Keratinocyte (primary cell): ENCODE results near the gene MED8. TPM values are rescaled to one million over a fixed set of nuclear protein-coding genes. Genes with fewer than 3 reads are reported as not detected.

Source experiments
- DNase-seq: peaks from one replicate; pipeline ENCODE4 v3.0.0-alpha.2; 2011; ENCODE audit warnings: low read depth, missing footprints, low spot score
- FAIRE-seq: peaks from 2 replicates; lab custom pipeline; 2011; peaks lifted over from hg19 to GRCh38; lab: Jason Lieb, UNC
- H2AFZ ChIP-seq: 2 replicates; pipeline ENCODE4 v1.6.0; 2012; ENCODE audit warnings: low read length, control low read depth, inconsistent platforms; ENCODE audit not compliant: control insufficient read depth
- H3K27ac ChIP-seq: 2 replicates; pipeline ENCODE4 v1.5.1; 2011; ENCODE audit warnings: low read length; ENCODE audit not compliant: control insufficient read depth, insufficient read depth
- H3K27me3 ChIP-seq: 3 replicates; pipeline ENCODE4 v1.6.0; 2011; ENCODE audit warnings: low read length; ENCODE audit not compliant: control insufficient read depth, insufficient read depth; ENCODE audit errors: extremely low read depth
- H3K36me3 ChIP-seq, 2 experiments: 2 replicates in 1 of 2; 3 replicates in 1 of 2; pipeline ENCODE4 v1.5.1; 2011; ENCODE audit warnings: low read length in 2 of 2, mild to moderate bottlenecking in 1 of 2; ENCODE audit not compliant: control insufficient read depth in 2 of 2, insufficient read depth in 2 of 2; ENCODE audit errors: extremely low read depth in 1 of 2
- H3K4me1 ChIP-seq: 3 replicates; pipeline ENCODE4 v1.5.1; 2011; ENCODE audit warnings: low read length; ENCODE audit not compliant: control insufficient read depth, insufficient read depth; ENCODE audit errors: extremely low read depth
- H3K4me2 ChIP-seq: 3 replicates; pipeline ENCODE4 v1.6.0; 2011; ENCODE audit warnings: low read depth, low read length; ENCODE audit not compliant: control insufficient read depth, insufficient read depth; ENCODE audit errors: extremely low read depth
- H3K4me3 ChIP-seq, 3 experiments: fragments of 200-600 bp in 1 of 3; sonication (generic) in 1 of 3; 2 replicates in 2 of 3; 3 replicates in 1 of 3; pipeline ENCODE4 v1.5.1; 2011 to 2016; ENCODE audit warnings: low read length in 3 of 3, mild to moderate bottlenecking in 3 of 3, control low read depth in 2 of 3, inconsistent platforms in 1 of 3, low read depth in 1 of 3, mixed read lengths in 1 of 3, mixed run types in 1 of 3, moderate library complexity in 1 of 3; ENCODE audit not compliant: control insufficient read depth in 2 of 3, insufficient read depth in 2 of 3; ENCODE audit errors: extremely low read depth in 1 of 3
- H3K79me2 ChIP-seq: 2 replicates; pipeline ENCODE4 v1.6.0; 2012; ENCODE audit warnings: low read length; ENCODE audit not compliant: control insufficient read depth, insufficient read depth
- H3K9ac ChIP-seq: 3 replicates; pipeline ENCODE4 v1.6.0; 2011; ENCODE audit warnings: low read length; ENCODE audit not compliant: control insufficient read depth, insufficient read depth; ENCODE audit errors: extremely low read depth
- H3K9me1 ChIP-seq: 3 replicates; pipeline ENCODE4 v1.6.0; 2011; ENCODE audit warnings: low read length; ENCODE audit not compliant: control insufficient read depth, insufficient read depth; ENCODE audit errors: extremely low read depth
- H3K9me3 ChIP-seq: 2 replicates; pipeline ENCODE4 v1.5.1; 2012; ENCODE audit warnings: low read depth, low read length; ENCODE audit not compliant: control insufficient read depth
- H4K20me1 ChIP-seq: 3 replicates; pipeline ENCODE4 v1.6.0; 2011; ENCODE audit warnings: low read length; ENCODE audit not compliant: control insufficient read depth, insufficient read depth; ENCODE audit errors: extremely low read depth
- EZH2 ChIP-seq: IDR thresholded peaks from one replicate; pipeline ENCODE4 v1.6.1; 2012; ENCODE audit warnings: inconsistent platforms, mild to moderate bottlenecking, low read length, moderate library complexity
- dilution Hi-C: fragments of 300-500 bp; cut with MboI; formaldehyde crosslinking; loops from one replicate; pipeline ENCODE4 v1.7.0; 2020; ENCODE audit warnings: low sequenced_read_pairs; ENCODE audit not compliant: extremely low pct_ligation_motif_present
- polyA plus RNA-seq, 5 experiments: library from polyadenylated mRNA; depleted of rRNA in 3 of 5; stranded (reverse) in 3 of 5; stranded (forward) in 1 of 5; unstranded in 1 of 5; fragments of >200 nt; gene quantifications; 1 replicate in 1 of 5; 2 replicates in 3 of 5; 3 replicates in 1 of 5; pipeline versions ENCODE4 v1.2.1 to v1.2.3, GENCODE V29; 2011 to 2012; ENCODE audit warnings: missing spikeins in 2 of 5, low read depth in 1 of 5, low replicate concordance in 1 of 5
- TF ChIP-seq, protein P1 (sequence below), 3 experiments: IDR thresholded peaks in 1 of 3; conservative IDR thresholded peaks in 1 of 3; optimal IDR thresholded peaks in 1 of 3; 2 replicates in 2 of 3; 3 replicates in 1 of 3; pipeline versions ENCODE3 to v1.5.1; 2011; ENCODE audit warnings: low read length in 3 of 3, mild to moderate bottlenecking in 3 of 3, moderate library complexity in 2 of 3, control low read depth in 1 of 3, inconsistent platforms in 1 of 3; ENCODE audit not compliant: insufficient read depth in 2 of 3; ENCODE audit errors: extremely low read depth in 1 of 3

The MED8 gene
- polyA plus RNA-seq, 1 donor (not counting 4 experiments of a cell fraction or from before 2014, with no cell fraction given), result 14.3 TPM

DNA sequence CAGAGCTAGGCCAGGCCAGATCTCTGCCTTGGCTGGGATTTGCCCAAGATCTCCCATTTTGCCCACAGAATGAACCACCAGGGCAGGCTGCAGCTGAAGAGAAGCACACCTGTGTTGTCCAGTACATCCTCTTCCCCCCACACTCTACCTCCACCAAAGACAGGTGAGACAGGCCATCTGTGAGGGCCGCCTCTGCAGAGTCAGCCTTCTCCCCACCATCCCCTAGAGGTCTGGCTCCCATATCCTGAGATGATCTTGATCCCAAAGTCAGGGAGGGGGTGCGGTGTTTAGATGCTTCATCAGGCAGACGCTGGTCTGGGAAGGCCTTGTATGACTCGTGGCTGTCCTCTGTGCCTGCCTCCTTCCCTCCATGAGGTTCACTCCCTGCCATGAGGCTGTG, 35.4 kb upstream of the MED8 start:
- no peak for FAIRE-seq
- H3K4me3 ChIP-seq, result no peak overlapping the region
- H2AFZ ChIP-seq, result no peak overlapping the region
- no peak for TF ChIP-seq EZH2
- TF ChIP-seq, protein P1, sequence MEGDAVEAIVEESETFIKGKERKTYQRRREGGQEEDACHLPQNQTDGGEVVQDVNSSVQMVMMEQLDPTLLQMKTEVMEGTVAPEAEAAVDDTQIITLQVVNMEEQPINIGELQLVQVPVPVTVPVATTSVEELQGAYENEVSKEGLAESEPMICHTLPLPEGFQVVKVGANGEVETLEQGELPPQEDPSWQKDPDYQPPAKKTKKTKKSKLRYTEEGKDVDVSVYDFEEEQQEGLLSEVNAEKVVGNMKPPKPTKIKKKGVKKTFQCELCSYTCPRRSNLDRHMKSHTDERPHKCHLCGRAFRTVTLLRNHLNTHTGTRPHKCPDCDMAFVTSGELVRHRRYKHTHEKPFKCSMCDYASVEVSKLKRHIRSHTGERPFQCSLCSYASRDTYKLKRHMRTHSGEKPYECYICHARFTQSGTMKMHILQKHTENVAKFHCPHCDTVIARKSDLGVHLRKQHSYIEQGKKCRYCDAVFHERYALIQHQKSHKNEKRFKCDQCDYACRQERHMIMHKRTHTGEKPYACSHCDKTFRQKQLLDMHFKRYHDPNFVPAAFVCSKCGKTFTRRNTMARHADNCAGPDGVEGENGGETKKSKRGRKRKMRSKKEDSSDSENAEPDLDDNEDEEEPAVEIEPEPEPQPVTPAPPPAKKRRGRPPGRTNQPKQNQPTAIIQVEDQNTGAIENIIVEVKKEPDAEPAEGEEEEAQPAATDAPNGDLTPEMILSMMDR (optimal IDR thresholded peaks at IDR 0.05 in 1 of 3, IDR thresholded peaks at IDR 0.05 in 1 of 3, conservative IDR thresholded peaks at IDR 0.05 in 1 of 3; ENCODE audit: extremely low read depth in 1 of 3, insufficient read depth in 2 of 3, low read length in 3 of 3), result no peak
- no peak overlapping the region for H3K27ac ChIP-seq
- no peak overlapping the region for H3K4me2 ChIP-seq
- H4K20me1 ChIP-seq, result no peaks in the 10 kb centered on the region
- H3K4me1 ChIP-seq, result no peaks in the 10 kb centered on the region
- no peaks in the 10 kb centered on the region for H3K79me2 ChIP-seq
- no peak for DNase-seq
- dilution Hi-C loops, result no loop called here
- H3K9me3 ChIP-seq, result peaks cover 8% of the 10 kb centered on the region
- no peaks in the 10 kb centered on the region for H3K9me1 ChIP-seq
- H3K36me3 ChIP-seq, result peaks cover 69 to 76% of the 10 kb centered on the region in 2 experiments
- no peaks in the 10 kb centered on the region for H3K27me3 ChIP-seq
- no peak overlapping the region for H3K9ac ChIP-seq

DNA sequence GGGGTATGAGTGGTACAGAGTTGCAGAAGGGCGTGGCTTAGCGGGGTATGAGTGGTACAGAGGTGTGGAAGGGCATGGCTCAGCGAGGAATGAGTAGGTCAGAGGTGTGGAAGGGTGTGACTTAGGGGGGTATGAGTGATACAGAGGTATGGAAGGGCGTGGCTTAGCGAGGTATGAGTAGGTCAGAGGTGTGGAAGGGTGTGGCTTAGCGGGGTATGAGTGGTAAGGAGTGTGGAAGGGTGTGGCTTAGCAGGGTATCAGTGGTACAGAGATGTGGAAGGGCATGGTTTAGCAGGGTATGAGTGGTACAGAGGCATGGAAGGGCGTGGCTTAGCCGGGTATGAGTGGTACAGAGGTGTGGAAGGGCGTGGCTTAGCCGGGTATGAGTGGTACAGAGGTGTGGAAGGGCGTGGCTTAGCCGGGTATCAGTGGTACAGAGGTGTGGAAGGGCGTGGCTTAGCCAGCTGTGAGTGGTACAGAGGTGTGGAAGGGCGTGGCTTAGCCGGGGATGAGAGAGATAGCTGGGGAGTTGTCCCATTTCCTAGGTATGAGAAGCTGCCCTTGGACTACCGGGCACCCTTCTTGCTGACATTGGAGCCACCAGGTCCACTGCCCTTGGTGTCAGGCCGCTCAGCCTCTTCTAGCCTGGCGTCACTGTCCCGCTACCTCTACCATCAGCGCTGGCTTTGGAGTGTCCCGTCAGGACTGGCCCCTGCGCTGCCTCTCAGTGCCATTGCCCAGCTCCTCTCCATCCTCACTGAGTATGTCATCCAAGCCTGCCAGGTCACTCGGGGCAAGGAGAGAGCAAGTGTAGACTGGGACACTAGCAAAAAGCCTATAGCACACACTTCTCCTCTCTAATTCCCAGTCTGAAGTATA, 34.3 kb upstream of the MED8 start:
- no peaks in the 10 kb centered on the region for H3K9me1 ChIP-seq

More for the DNA sequence above, 34.3 kb upstream of the MED8 start:
- Histone ChIP-seq H3K79me2 (no peaks in the 10 kb centered on the region), H3K36me3 (peaks cover 68 to 81% of the 10 kb centered on the region in 2 experiments), H3K4me2 (no peak overlapping the region), H2AFZ (no peak overlapping the region), H4K20me1 (no peaks in the 10 kb centered on the region), H3K27ac (peak overlapping the region; percentile 81), H3K9ac (peak overlapping the region; percentile 34), H3K9me3 (peaks cover 8% of the 10 kb centered on the region), H3K27me3 (no peaks in the 10 kb centered on the region), H3K4me1 (no peaks in the 10 kb centered on the region), H3K4me3 (no peak overlapping the region)
- FAIRE-seq (peak; percentile 90), DNase-seq (peak; percentile 100)
- TF ChIP-seq, protein P1 (optimal IDR thresholded peaks at IDR 0.05 in 1 of 3, IDR thresholded peaks at IDR 0.05 in 1 of 3, conservative IDR thresholded peaks at IDR 0.05 in 1 of 3; ENCODE audit: extremely low read depth in 1 of 3, insufficient read depth in 2 of 3, low read length in 3 of 3), result no peak
- TF ChIP-seq EZH2, result no peak
- dilution Hi-C loops, result no loop called here
